Stimulated activated CD8-positive, alpha-beta memory T cell treated with anti-CD3 and anti-CD28 coated beads, Interleukin-7, amount 100 ng/mL, for 1 hour (primary cell): Measurements from ENCODE around the gene CSRNP2.
"Not testable (repeated sequence)": the region's sequence is repeated elsewhere in the genome, so short reads cannot be mapped to it uniquely, and the experiment has no call there.

ENCODE experiments used
- DNase-seq, 2 donors: peaks; one replicate each; pipeline ENCODE4 v3.0.0-alpha.2; 2020; ENCODE audit warnings: low read depth in 2 of 2

Gene CSRNP2

GRCh38 chr12:51083126-51083833 lies at the start of gene CSRNP2:
CSRNP2 (minus strand) TSS chr12:51083596; CDS start chr12:51076561, 7,035 bp downstream.
- peak; percentile 83 to 88 for DNase-seq

- DNase-seq, result no peak
Observed at GRCh38 chr12:51132693-51133092, 49.3 kb upstream of the CSRNP2 start.

- DNase-seq, result no peak
Observed at GRCh38 chr12:51131745-51132521, 48.5 kb upstream of the CSRNP2 start.

GRCh38 chr12:51128919-51129318 lies 45.5 kb upstream of the CSRNP2 start:
- no peak for DNase-seq

GRCh38 chr12:51127050-51127729 lies 43.8 kb upstream of the CSRNP2 start:
- no peak for DNase-seq

- DNase-seq, result no peak
Observed at GRCh38 chr12:51126297-51126696, 42.9 kb upstream of the CSRNP2 start.

GRCh38 chr12:51124504-51124903 lies 41.1 kb upstream of the CSRNP2 start:
- DNase-seq, result no peak

- no peak for DNase-seq
Observed at GRCh38 chr12:51122844-51123243, 39.4 kb upstream of the CSRNP2 start.

- no peak for DNase-seq
Observed at GRCh38 chr12:51118706-51119105, 35.3 kb upstream of the CSRNP2 start.

- DNase-seq, result no peak
Observed at GRCh38 chr12:51115533-51115932, 32.1 kb upstream of the CSRNP2 start.

- DNase-seq, result no peak
Observed at GRCh38 chr12:51108136-51108535, 24.7 kb upstream of the CSRNP2 start.

- no peak for DNase-seq
Observed at GRCh38 chr12:51103977-51104376, 20.6 kb upstream of the CSRNP2 start.

GRCh38 chr12:51098611-51099010 lies 15.2 kb upstream of the CSRNP2 start:
- DNase-seq, result no peak

- no peak for DNase-seq
Observed at GRCh38 chr12:51090705-51091229, 7.4 kb upstream of the CSRNP2 start.

GRCh38 chr12:51087818-51088217 lies 4.4 kb upstream of the CSRNP2 start:
- no peak for DNase-seq

- no peak for DNase-seq
Observed at GRCh38 chr12:51086933-51087332, 3.5 kb upstream of the CSRNP2 start.

GRCh38 chr12:51085757-51086156 lies 2.4 kb upstream of the CSRNP2 start:
- DNase-seq, result no peak

GRCh38 chr12:51082561-51083125 lies 753 bp downstream of the CSRNP2 start:
- no peak for DNase-seq

- DNase-seq, result no peak
Observed at GRCh38 chr12:51081421-51081820, 2.0 kb downstream of the CSRNP2 start.

- no peak for DNase-seq
Observed at GRCh38 chr12:51080136-51080535, 3.3 kb downstream of the CSRNP2 start.

- not testable (repeated sequence) for DNase-seq
Observed at GRCh38 chr12:51078866-51079265, 4.5 kb downstream of the CSRNP2 start.

GRCh38 chr12:51078346-51078745 lies 5.0 kb downstream of the CSRNP2 start:
- DNase-seq, result not testable (repeated sequence)
